Neural cell (in vitro differentiated cells): ENCODE measurements around the gene MAGOHB. TPM values are rescaled to one million over a fixed set of nuclear protein-coding genes. Genes with fewer than 3 reads are reported as not detected.

Source experiments
- H2AFZ ChIP-seq: fragments of 200-600, 300-800 bp; sonication (generic), shearing (Covaris generic); 2 replicates; pipeline ENCODE4 v1.6.0; 2014; ENCODE audit warnings: low read depth, mild to moderate bottlenecking, antibody characterized with exemption, low read length, moderate library complexity
- H3F3A ChIP-seq: fragments of 200-600 bp; shearing (Covaris generic); 2 replicates; pipeline ENCODE4 v1.6.1; 2016; ENCODE audit warnings: mild to moderate bottlenecking, moderate library complexity, mixed read lengths, antibody characterized with exemption, low read length; ENCODE audit not compliant: insufficient read depth, poor library complexity, severe bottlenecking
- H3K27ac ChIP-seq: fragments of 200-600, 300-800 bp; sonication (generic), shearing (Covaris generic); 2 replicates; pipeline ENCODE4 v1.5.1; 2014; ENCODE audit warnings: mild to moderate bottlenecking, low read length, moderate library complexity
- H3K27me3 ChIP-seq: fragments of 300-800, 200-600 bp; sonication (generic), shearing (Covaris generic); 2 replicates; pipeline ENCODE4 v1.6.0; 2014; ENCODE audit warnings: mild to moderate bottlenecking, low read depth, low read length, moderate library complexity; ENCODE audit not compliant: insufficient read depth
- H3K36me3 ChIP-seq: fragments of 300-800, 200-600 bp; sonication (generic), shearing (Covaris generic); 2 replicates; pipeline ENCODE4 v1.5.1; 2014; ENCODE audit warnings: mild to moderate bottlenecking, antibody characterized with exemption, low read length, moderate library complexity; ENCODE audit not compliant: insufficient read depth
- H3K4me2 ChIP-seq: fragments of 300-800, 200-600 bp; sonication (generic), shearing (Covaris generic); 2 replicates; pipeline ENCODE4 v1.6.0; 2014; ENCODE audit warnings: mild to moderate bottlenecking, low read length
- H3K4me3 ChIP-seq: fragments of 300-800, 200-600 bp; sonication (generic), shearing (Covaris generic); 2 replicates; pipeline ENCODE4 v1.5.1; 2014; ENCODE audit warnings: mild to moderate bottlenecking, low read length, moderate library complexity
- H3K79me2 ChIP-seq: fragments of 200-600 bp; shearing (Covaris generic); replicated peaks from 2 replicates; pipeline ENCODE4 v1.6.0; 2014; ENCODE audit warnings: mild to moderate bottlenecking, low read length, moderate library complexity; ENCODE audit not compliant: insufficient read depth
- H3K9ac ChIP-seq: fragments of 300-800, 200-600 bp; sonication (generic), shearing (Covaris generic); 2 replicates; pipeline ENCODE4 v1.6.1; 2016; ENCODE audit warnings: mild to moderate bottlenecking, low read length, mixed read lengths
- H3K9me2 ChIP-seq: fragments of 200-600 bp; shearing (Covaris generic); 2 replicates; pipeline ENCODE4 v1.6.1; 2016; ENCODE audit warnings: mild to moderate bottlenecking, low read length, mixed read lengths; ENCODE audit not compliant: insufficient read depth
- H3K9me3 ChIP-seq: fragments of 200-600, 300-800 bp; sonication (generic), shearing (Covaris generic); 2 replicates; pipeline ENCODE4 v1.6.1; 2016; ENCODE audit warnings: mild to moderate bottlenecking, mixed run types, low read length, moderate library complexity, mixed read lengths
- H4K20me1 ChIP-seq: fragments of 200-600 bp; shearing (Covaris generic); 2 replicates; pipeline ENCODE4 v1.6.1; 2016; ENCODE audit warnings: mild to moderate bottlenecking, mixed run types; ENCODE audit not compliant: insufficient read depth
- CTCF ChIP-seq: fragments of 450-650 bp; IDR thresholded peaks from 2 replicates; pipeline ENCODE4 v1.5.1; 2014; ENCODE audit warnings: antibody characterized with exemption, mild to moderate bottlenecking, moderate library complexity; ENCODE audit not compliant: poor library complexity, severe bottlenecking
- EP300 ChIP-seq: fragments of 450-650 bp; conservative IDR thresholded peaks from 2 replicates; pipeline ENCODE4 v1.6.1; 2014; ENCODE audit warnings: antibody characterized with exemption, mild to moderate bottlenecking, moderate library complexity; ENCODE audit not compliant: poor library complexity, severe bottlenecking
- EZH2 ChIP-seq: fragments of 200-600, 300-800 bp; shearing (Covaris generic), sonication (generic); IDR thresholded peaks from 2 replicates; pipeline ENCODE4 v1.6.1; 2014; ENCODE audit warnings: antibody characterized with exemption, low read length, borderline replicate concordance, mild to moderate bottlenecking; ENCODE audit not compliant: insufficient read depth, poor library complexity, severe bottlenecking
- MXI1 ChIP-seq: fragments of 450-650 bp; conservative IDR thresholded peaks from 2 replicates; pipeline ENCODE4 v1.6.1; 2014; ENCODE audit warnings: antibody characterized with exemption, mild to moderate bottlenecking; ENCODE audit not compliant: poor library complexity, severe bottlenecking
- POLR2AphosphoS5 ChIP-seq: IDR thresholded peaks from 2 replicates; pipeline ENCODE4 v1.6.1; 2012
- RAD21 ChIP-seq: fragments of 450-650 bp; conservative IDR thresholded peaks from 2 replicates; pipeline ENCODE4 v1.6.1; 2014; ENCODE audit warnings: antibody characterized with exemption, mild to moderate bottlenecking, moderate library complexity
- REST ChIP-seq: IDR thresholded peaks from 2 replicates; pipeline ENCODE4 v1.6.1; 2012; ENCODE audit warnings: borderline replicate concordance
- SMC3 ChIP-seq: fragments of 450-650 bp; conservative IDR thresholded peaks from 2 replicates; pipeline ENCODE4 v1.6.1; 2014; ENCODE audit warnings: antibody characterized with exemption, mild to moderate bottlenecking, moderate library complexity; ENCODE audit not compliant: poor library complexity
- TAF1 ChIP-seq: IDR thresholded peaks from 2 replicates; pipeline ENCODE4 v1.6.1; 2012; ENCODE audit warnings: low read depth
- polyA plus RNA-seq: library from polyadenylated mRNA; depleted of rRNA; stranded (reverse); fragments of >200 nt; gene quantifications from 2 replicates; pipeline ENCODE4 v1.2.3, GENCODE V29; 2014

The MAGOHB gene
- polyA plus RNA-seq, 1 donor from 2014 or later: 43.3 TPM

- Histone ChIP-seq H3K9me2 (no peaks in the 10 kb centered on the region), H3K79me2 (no peaks in the 10 kb centered on the region), H3K27ac (no peak overlapping the region), H3K36me3 (no peaks in the 10 kb centered on the region), H3K4me2 (no peak overlapping the region), H3K27me3 (no peaks in the 10 kb centered on the region), H3F3A (no peaks in the 10 kb centered on the region), H3K9ac (no peak overlapping the region), H2AFZ (no peak overlapping the region), H3K9me3 (no peaks in the 10 kb centered on the region), H4K20me1 (no peaks in the 10 kb centered on the region), H3K4me3 (no peak overlapping the region)
- TF ChIP-seq REST (no peak), EZH2 (no peak), RAD21 (no peak), MXI1 (no peak), POLR2AphosphoS5 (no peak), TAF1 (no peak), EP300 (no peak), SMC3 (no peak), CTCF (no peak)
Measured at GRCh38 chr12:10554756-10555481, 58.5 kb downstream of the MAGOHB start.

- Histone ChIP-seq H3K9me3 (no peaks in the 10 kb centered on the region), H3K9ac (no peak overlapping the region), H3K27me3 (no peaks in the 10 kb centered on the region), H3K9me2 (no peaks in the 10 kb centered on the region), H3K4me2 (no peak overlapping the region), H3K79me2 (no peaks in the 10 kb centered on the region), H3K27ac (no peak overlapping the region), H3K36me3 (no peaks in the 10 kb centered on the region), H3K4me3 (no peak overlapping the region), H2AFZ (no peak overlapping the region), H3F3A (no peaks in the 10 kb centered on the region), H4K20me1 (no peaks in the 10 kb centered on the region)
- TF ChIP-seq REST (no peak), CTCF (no peak), TAF1 (no peak), POLR2AphosphoS5 (no peak), SMC3 (no peak), MXI1 (no peak), EP300 (no peak), RAD21 (no peak), EZH2 (no peak)
Measured at GRCh38 chr12:10554228-10554755, 59.1 kb downstream of the MAGOHB start.
